Panc1 (cell line): Measurements from ENCODE around the gene SH3TC1. TPM values are rescaled to one million over a fixed set of nuclear protein-coding genes. Genes with fewer than 3 reads are reported as not detected.

ENCODE experiments used
- ATAC-seq: fragments of 200-7000 bp; cut with Tn5 transposase; 2 replicates; pipeline ENCODE4 v1.9.1; 2020; ENCODE audit warnings: mild to moderate bottlenecking, moderate library complexity
- BruUV-seq: library from RNA; stranded (reverse); fragments of 400-500 nt; replicated peaks from 2 replicates; lab custom pipeline; 2021; lab: Mats Ljungman, UMichigan
- CTCF ChIA-PET: fragments of 300-600 bp; sonication (Branson Sonifier 250); formaldehyde crosslinking; loops from one replicate; lab custom pipeline; 2022; ENCODE audit warnings: antibody characterized with exemption; lab: Charles Lee
- POLR2A ChIA-PET: fragments of 300-600 bp; sonication (Branson Sonifier 250); formaldehyde crosslinking; loops from one replicate; lab custom pipeline; 2022; ENCODE audit warnings: antibody characterized with exemption; lab: Charles Lee
- DNase-seq: peaks from one replicate; pipeline ENCODE4 v3.0.0-alpha.2; 2010; ENCODE audit warnings: low read depth, low spot score
- H3K27ac ChIP-seq: 2 replicates; pipeline ENCODE4 v1.5.1; 2011; ENCODE audit warnings: mild to moderate bottlenecking, low read length, inconsistent platforms
- H3K27me3 ChIP-seq: fragments of 200-500 bp; sonication (Bioruptor generic); 2 replicates; pipeline ENCODE4 v1.6.0; 2014; ENCODE audit warnings: low read length, inconsistent platforms; ENCODE audit not compliant: control insufficient read depth, insufficient read depth
- H3K36me3 ChIP-seq: fragments of 200-500 bp; sonication (Bioruptor generic); 2 replicates; pipeline ENCODE4 v1.5.1; 2014; ENCODE audit warnings: inconsistent platforms, mild to moderate bottlenecking, low read length, moderate library complexity; ENCODE audit not compliant: control insufficient read depth, insufficient read depth
- H3K4me1 ChIP-seq: 2 replicates; pipeline ENCODE4 v1.5.1; 2011; ENCODE audit warnings: inconsistent platforms, mild to moderate bottlenecking, low read length, moderate library complexity; ENCODE audit not compliant: control insufficient read depth, insufficient read depth
- H3K4me3 ChIP-seq, 2 experiments: 2 replicates each; pipeline ENCODE4 v1.5.1; 2011 to 2012; ENCODE audit warnings: low read depth in 2 of 2, low read length in 2 of 2, mild to moderate bottlenecking in 2 of 2, inconsistent platforms in 1 of 2, moderate library complexity in 1 of 2
- H3K9me3 ChIP-seq: fragments of 200-500 bp; sonication (Bioruptor generic); 2 replicates; pipeline ENCODE4 v1.5.1; 2014; ENCODE audit warnings: low read depth, mild to moderate bottlenecking, inconsistent platforms, low read length, moderate library complexity; ENCODE audit not compliant: control insufficient read depth, insufficient read depth
- POLR2AphosphoS5 ChIP-seq: IDR thresholded peaks from 2 replicates; pipeline ENCODE4 v1.6.1; 2012; ENCODE audit warnings: mild to moderate bottlenecking, low read depth, low read length, moderate library complexity
- SIN3A ChIP-seq: IDR thresholded peaks from 2 replicates; pipeline ENCODE4 v1.6.1; 2012; ENCODE audit warnings: low read depth, mild to moderate bottlenecking, low read length, moderate library complexity, borderline replicate concordance; ENCODE audit not compliant: insufficient read depth
- TCF7L2 ChIP-seq: IDR thresholded peaks from 2 replicates; pipeline ENCODE4 v1.6.1; 2011; ENCODE audit warnings: mild to moderate bottlenecking, low read depth, low read length, inconsistent platforms
- in situ Hi-C: cut with HindIII; loops from 2 replicates; pipeline ENCODE4 v1.10.0; 2016; ENCODE audit warnings: low sequenced_read_pairs, low pct_unique_long_range_greater_than_20kb
- intact Hi-C: fragments of 100-400 bp; cut with micrococcal nuclease; formaldehyde crosslinking; loops from one replicate; pipeline ENCODE4 v1.10.0; 2022; ENCODE audit not compliant: unreplicated experiment
- total RNA-seq: library from RNA; stranded (reverse); gene quantifications from one replicate; pipeline ENCODE4 v1.2.1, GENCODE V29; 2021; ENCODE audit not compliant: unreplicated experiment
- TF ChIP-seq, protein P1 (sequence below), 2 experiments: IDR thresholded peaks; 2 replicates each; pipeline ENCODE4 v1.6.1; 2011 to 2012; ENCODE audit warnings: low read depth in 2 of 2, control low read depth in 1 of 2, low read length in 1 of 2, mild to moderate bottlenecking in 1 of 2, moderate library complexity in 1 of 2; ENCODE audit not compliant: insufficient read depth in 1 of 2
- TF ChIP-seq, protein P2 (sequence below): fragments of 450-650 bp; IDR thresholded peaks from 2 replicates; pipeline ENCODE4 v1.5.1; 2017; ENCODE audit warnings: mild to moderate bottlenecking

SH3TC1 gene
- total RNA-seq, 1 experiment from 2014 or later, result 4.5 TPM

DNA sequence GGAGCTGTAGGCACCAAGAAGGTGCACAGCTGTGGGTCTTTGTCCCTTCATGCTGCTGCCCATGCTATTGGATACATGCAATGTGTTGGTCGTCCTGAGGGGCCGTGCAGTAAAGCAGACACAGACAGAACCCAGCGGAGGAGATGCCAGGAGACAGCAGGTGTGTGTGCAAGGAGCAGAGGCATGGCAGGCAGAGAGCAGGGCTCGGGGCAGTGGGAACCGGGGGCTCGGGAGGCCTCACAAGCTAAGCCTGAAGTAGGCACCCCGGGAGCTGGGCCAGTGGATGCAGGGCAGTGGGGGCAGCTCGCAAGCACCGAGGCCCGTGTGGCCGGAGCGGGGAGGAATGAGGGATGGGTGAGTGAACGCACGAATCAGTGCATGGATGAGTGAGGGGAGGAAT is 83.7 kb downstream of the SH3TC1 start:
- POLR2A ChIA-PET, result no interaction called here
- in situ Hi-C loops, result no loop called here

DNA sequence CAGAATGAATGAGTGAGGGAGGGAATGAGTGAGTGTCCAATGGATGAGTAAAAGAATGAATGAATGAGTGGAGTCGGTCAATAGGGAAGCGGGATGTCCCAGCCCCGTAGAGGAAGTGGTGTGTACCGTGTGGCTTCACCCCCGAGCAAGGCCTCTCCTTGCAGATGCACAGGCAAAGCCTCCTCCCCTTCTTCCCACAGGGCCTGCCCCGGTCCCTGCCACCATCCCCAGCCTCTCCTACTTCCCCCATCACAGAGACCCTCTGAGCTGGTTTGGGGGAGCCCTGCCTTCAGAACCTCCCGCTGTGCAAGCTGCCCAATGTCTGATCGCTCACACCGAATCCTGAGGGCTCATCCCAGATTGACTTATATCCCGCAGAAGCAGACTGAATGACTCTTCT is 84.1 kb downstream of the SH3TC1 start:
- no peak for ATAC-seq
- in situ Hi-C loops (no loop called here), intact Hi-C loops (no loop called here)
- TF ChIP-seq SIN3A (no peak), POLR2AphosphoS5 (no peak), TCF7L2 (no peak)
- TF ChIP-seq, protein P1, sequence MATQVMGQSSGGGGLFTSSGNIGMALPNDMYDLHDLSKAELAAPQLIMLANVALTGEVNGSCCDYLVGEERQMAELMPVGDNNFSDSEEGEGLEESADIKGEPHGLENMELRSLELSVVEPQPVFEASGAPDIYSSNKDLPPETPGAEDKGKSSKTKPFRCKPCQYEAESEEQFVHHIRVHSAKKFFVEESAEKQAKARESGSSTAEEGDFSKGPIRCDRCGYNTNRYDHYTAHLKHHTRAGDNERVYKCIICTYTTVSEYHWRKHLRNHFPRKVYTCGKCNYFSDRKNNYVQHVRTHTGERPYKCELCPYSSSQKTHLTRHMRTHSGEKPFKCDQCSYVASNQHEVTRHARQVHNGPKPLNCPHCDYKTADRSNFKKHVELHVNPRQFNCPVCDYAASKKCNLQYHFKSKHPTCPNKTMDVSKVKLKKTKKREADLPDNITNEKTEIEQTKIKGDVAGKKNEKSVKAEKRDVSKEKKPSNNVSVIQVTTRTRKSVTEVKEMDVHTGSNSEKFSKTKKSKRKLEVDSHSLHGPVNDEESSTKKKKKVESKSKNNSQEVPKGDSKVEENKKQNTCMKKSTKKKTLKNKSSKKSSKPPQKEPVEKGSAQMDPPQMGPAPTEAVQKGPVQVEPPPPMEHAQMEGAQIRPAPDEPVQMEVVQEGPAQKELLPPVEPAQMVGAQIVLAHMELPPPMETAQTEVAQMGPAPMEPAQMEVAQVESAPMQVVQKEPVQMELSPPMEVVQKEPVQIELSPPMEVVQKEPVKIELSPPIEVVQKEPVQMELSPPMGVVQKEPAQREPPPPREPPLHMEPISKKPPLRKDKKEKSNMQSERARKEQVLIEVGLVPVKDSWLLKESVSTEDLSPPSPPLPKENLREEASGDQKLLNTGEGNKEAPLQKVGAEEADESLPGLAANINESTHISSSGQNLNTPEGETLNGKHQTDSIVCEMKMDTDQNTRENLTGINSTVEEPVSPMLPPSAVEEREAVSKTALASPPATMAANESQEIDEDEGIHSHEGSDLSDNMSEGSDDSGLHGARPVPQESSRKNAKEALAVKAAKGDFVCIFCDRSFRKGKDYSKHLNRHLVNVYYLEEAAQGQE (IDR thresholded peaks at IDR 0.05; ENCODE audit: insufficient read depth in 1 of 2, low read depth in 2 of 2, low read length in 1 of 2), result no peak
- TF ChIP-seq, protein P2, sequence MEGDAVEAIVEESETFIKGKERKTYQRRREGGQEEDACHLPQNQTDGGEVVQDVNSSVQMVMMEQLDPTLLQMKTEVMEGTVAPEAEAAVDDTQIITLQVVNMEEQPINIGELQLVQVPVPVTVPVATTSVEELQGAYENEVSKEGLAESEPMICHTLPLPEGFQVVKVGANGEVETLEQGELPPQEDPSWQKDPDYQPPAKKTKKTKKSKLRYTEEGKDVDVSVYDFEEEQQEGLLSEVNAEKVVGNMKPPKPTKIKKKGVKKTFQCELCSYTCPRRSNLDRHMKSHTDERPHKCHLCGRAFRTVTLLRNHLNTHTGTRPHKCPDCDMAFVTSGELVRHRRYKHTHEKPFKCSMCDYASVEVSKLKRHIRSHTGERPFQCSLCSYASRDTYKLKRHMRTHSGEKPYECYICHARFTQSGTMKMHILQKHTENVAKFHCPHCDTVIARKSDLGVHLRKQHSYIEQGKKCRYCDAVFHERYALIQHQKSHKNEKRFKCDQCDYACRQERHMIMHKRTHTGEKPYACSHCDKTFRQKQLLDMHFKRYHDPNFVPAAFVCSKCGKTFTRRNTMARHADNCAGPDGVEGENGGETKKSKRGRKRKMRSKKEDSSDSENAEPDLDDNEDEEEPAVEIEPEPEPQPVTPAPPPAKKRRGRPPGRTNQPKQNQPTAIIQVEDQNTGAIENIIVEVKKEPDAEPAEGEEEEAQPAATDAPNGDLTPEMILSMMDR, result no peak
- no peaks in the 10 kb centered on the region for H3K9me3 ChIP-seq
- H3K27ac ChIP-seq, result no peak overlapping the region
- ChIA-PET CTCF (no interaction called here), POLR2A (no interaction called here)
- no TSS peak for BruUV-seq
- H3K36me3 ChIP-seq, result no peaks in the 10 kb centered on the region
- no peak overlapping the region for H3K4me3 ChIP-seq
- no peaks in the 10 kb centered on the region for H3K27me3 ChIP-seq
- no peak for DNase-seq
- H3K4me1 ChIP-seq, result peaks cover 3% of the 10 kb centered on the region; the same call in 1 of the 2 replicates

More for the DNA sequence above, 83.7 kb downstream of the SH3TC1 start:
- no peak overlapping the region for H3K4me3 ChIP-seq
- ATAC-seq, result no peak
- no peaks in the 10 kb centered on the region for H3K36me3 ChIP-seq
- H3K9me3 ChIP-seq, result no peaks in the 10 kb centered on the region
- CTCF ChIA-PET, result no interaction called here
- TF ChIP-seq, protein P2, result no peak
- TF ChIP-seq POLR2AphosphoS5, result no peak
- TF ChIP-seq TCF7L2, result no peak
- TF ChIP-seq, protein P1 (IDR thresholded peaks at IDR 0.05; ENCODE audit: insufficient read depth in 1 of 2, low read depth in 2 of 2, low read length in 1 of 2), result no peak
- no peak for TF ChIP-seq SIN3A
- no peak for DNase-seq
- intact Hi-C loops, result no loop called here
- H3K27ac ChIP-seq, result no peak overlapping the region
- H3K4me1 ChIP-seq, result peaks cover 4% of the 10 kb centered on the region; the same call in 1 of the 2 replicates
- no TSS peak for BruUV-seq
- H3K27me3 ChIP-seq, result no peaks in the 10 kb centered on the region
